HepG2 (cell line): ENCODE data around the gene KIF20A. TPM values are rescaled to one million over a fixed set of nuclear protein-coding genes. Genes with fewer than 3 reads are reported as not detected.

Experiments used
- ARNT2 ChIP-seq: sonication (generic); formaldehyde crosslinking; IDR thresholded peaks from 2 replicates; pipeline ENCODE4 v1.8.0; 2022; ENCODE audit warnings: mild to moderate bottlenecking, low read depth, missing genetic modification reagents, moderate library complexity
- CSRNP1 ChIP-seq: sonication (generic); formaldehyde crosslinking; IDR thresholded peaks from 2 replicates; pipeline ENCODE4 v1.8.1; 2023; ENCODE audit warnings: mild to moderate bottlenecking, missing genetic modification reagents
- CSRNP2 ChIP-seq: sonication (generic); formaldehyde crosslinking; conservative IDR thresholded peaks from 2 replicates; pipeline ENCODE4 v1.8.0; 2022; ENCODE audit warnings: low read depth, missing genetic modification reagents
- FOXA1 ChIP-seq, 2 experiments: fragments of 450-650 bp in 1 of 2; sonication (generic) in 1 of 2; formaldehyde crosslinking in 1 of 2; IDR thresholded peaks; 2 replicates each; pipeline versions ENCODE4 v1.4.0 to v1.6.1; 2016 to 2020; ENCODE audit warnings: missing genetic modification reagents in 1 of 2
- GRHL1 ChIP-seq: sonication (generic); formaldehyde crosslinking; conservative IDR thresholded peaks from 2 replicates; pipeline ENCODE4 v1.8.0; 2022; ENCODE audit warnings: missing genetic modification reagents
- MAFF ChIP-seq: IDR thresholded peaks from 2 replicates; pipeline ENCODE4 v1.6.1; 2011; ENCODE audit warnings: low read depth, low read length, improper control_type of control experiment
- PREB ChIP-seq: sonication (generic); formaldehyde crosslinking; IDR thresholded peaks from 2 replicates; pipeline ENCODE4 v1.4.0; 2020; ENCODE audit warnings: missing genetic modification reagents
- SRSF9 ChIP-seq: fragments of 200-400 bp; formaldehyde crosslinking; IDR thresholded peaks from 2 replicates; pipeline ENCODE4 v1.6.1; 2018; ENCODE audit warnings: borderline replicate concordance, mild to moderate bottlenecking, low read depth, low read length; ENCODE audit not compliant: insufficient read depth, poor library complexity, severe bottlenecking
- SRY ChIP-seq: sonication (generic); formaldehyde crosslinking; IDR thresholded peaks from 2 replicates; pipeline ENCODE4 v1.8.0; 2022; ENCODE audit warnings: mild to moderate bottlenecking, missing genetic modification reagents
- U2AF2 ChIP-seq: fragments of 200-400 bp; formaldehyde crosslinking; IDR thresholded peaks from 2 replicates; pipeline ENCODE4 v1.6.1; 2017; ENCODE audit warnings: low read depth, mild to moderate bottlenecking, low read length
- ZBTB37 ChIP-seq: sonication (generic); formaldehyde crosslinking; IDR thresholded peaks from 2 replicates; pipeline ENCODE4 v1.4.0; 2020; ENCODE audit warnings: mild to moderate bottlenecking, missing genetic modification reagents
- ZFP1 ChIP-seq: IDR thresholded peaks from 2 replicates; pipeline ENCODE4 v1.6.1; 2016
- ZGPAT ChIP-seq: IDR thresholded peaks from 2 replicates; pipeline ENCODE4 v1.6.1; 2016; ENCODE audit warnings: mild to moderate bottlenecking
- ZNF207 ChIP-seq: fragments of 450-650 bp; IDR thresholded peaks from 2 replicates; pipeline ENCODE4 v1.6.1; 2016; ENCODE audit warnings: antibody characterized with exemption, borderline replicate concordance
- ZNF24 ChIP-seq: fragments of 450-650 bp; IDR thresholded peaks from 2 replicates; pipeline ENCODE4 v1.6.1; 2017; ENCODE audit warnings: antibody characterized with exemption, mild to moderate bottlenecking
- ZNF282 ChIP-seq: fragments of 450-650 bp; IDR thresholded peaks from 2 replicates; pipeline ENCODE4 v1.6.1; 2018; ENCODE audit not compliant: partially characterized antibody
- ZNF30 ChIP-seq: sonication (generic); formaldehyde crosslinking; IDR thresholded peaks from 2 replicates; pipeline ENCODE4 v1.5.0; 2020; ENCODE audit warnings: mild to moderate bottlenecking, missing genetic modification reagents
- ZNF546 ChIP-seq: sonication (generic); formaldehyde crosslinking; conservative IDR thresholded peaks from 2 replicates; pipeline ENCODE4 v1.8.1; 2023; ENCODE audit warnings: mild to moderate bottlenecking, missing genetic modification reagents
- ZNF614 ChIP-seq: IDR thresholded peaks from 2 replicates; pipeline ENCODE4 v1.6.1; 2018; ENCODE audit warnings: missing biosample characterization, missing genetic modification reagents, inconsistent platforms, borderline replicate concordance
- ZNF720 ChIP-seq: sonication (generic); formaldehyde crosslinking; IDR thresholded peaks from 2 replicates; pipeline ENCODE4 v1.4.0; 2020; ENCODE audit warnings: missing genetic modification reagents
- polyA plus RNA-seq, 8 experiments: library from polyadenylated mRNA; depleted of rRNA in 3 of 8; stranded (reverse) in 7 of 8; unstranded in 1 of 8; fragments of >200 nt; fragmentation: Illumina TruSeq in 4 of 8; extraction: Trizol in 4 of 8; gene quantifications; 2 replicates each; pipeline versions ENCODE4 v1.2.1 to v1.2.3, GENCODE V29; 2011 to 2016; ENCODE audit warnings: low read depth in 4 of 8, missing spikeins in 1 of 8, mixed read lengths in 1 of 8; ENCODE audit not compliant: insufficient read depth in 1 of 8
- total RNA-seq, 5 experiments: library from RNA; depleted of rRNA; stranded (reverse); fragments of >200 nt; fragmentation: Illumina TruSeq; extraction: Trizol; gene quantifications; 2 replicates each; pipeline ENCODE4 v1.2.3, GENCODE V29; 2016; ENCODE audit warnings: low read depth in 1 of 5

KIF20A gene
- total and polyA plus RNA-seq, 2 of the 13 experiments (the other 11 are each of a cell fraction or from before 2014, with no cell fraction given), result 17.1 to 66.8 TPM

- TF ChIP-seq PREB (CRISPR knock-in tag) (no peak), SRSF9 (no peak), SRY (CRISPR knock-in tag) (0 out of 2 replicates have a peak, but pooled peaks have one; percentile 77), ZBTB37 (CRISPR knock-in tag) (no peak), ARNT2 (CRISPR knock-in tag) (peak; percentile 71; the same call in 1 of the 2 replicates), ZNF30 (CRISPR knock-in tag) (no peak), U2AF2 (no peak), ZNF720 (CRISPR knock-in tag) (no peak), ZNF546 (CRISPR knock-in tag) (no peak), ZNF24 (no peak), GRHL1 (CRISPR knock-in tag) (no peak), ZNF614 (CRISPR knock-in tag) (no peak), CSRNP1 (0 out of 2 replicates have a peak, but pooled peaks have one; percentile 23), ZGPAT (no peak), ZFP1 (CRISPR knock-in tag) (no peak), ZNF282 (no peak), MAFF (no peak), CSRNP2 (CRISPR knock-in tag) (no peak), FOXA1 (IDR thresholded peaks at IDR 0.05) (no peak), FOXA1 (CRISPR knock-in tag; IDR thresholded peaks at IDR 0.05) (peak; percentile 72), ZNF207 (no peak)
These were observed 34.5 kb downstream of the KIF20A start, which contains the start of gene CDC23 (continued) for GRCh38 chr5:138213161-138214029.
